Measurements from ENCODE around the gene IQCE.

Gene IQCE

GRCh38 chr7:2658941-2659340, 100.2 kb downstream of the IQCE start:
- TF ChIP-seq ESRRG (CRISPR knock-in tag; IDR thresholded peaks at IDR 0.05) = no peak
- TF ChIP-seq ZNF8 (CRISPR knock-in tag; IDR thresholded peaks at IDR 0.05) = no peak
- TF ChIP-seq, protein P1, sequence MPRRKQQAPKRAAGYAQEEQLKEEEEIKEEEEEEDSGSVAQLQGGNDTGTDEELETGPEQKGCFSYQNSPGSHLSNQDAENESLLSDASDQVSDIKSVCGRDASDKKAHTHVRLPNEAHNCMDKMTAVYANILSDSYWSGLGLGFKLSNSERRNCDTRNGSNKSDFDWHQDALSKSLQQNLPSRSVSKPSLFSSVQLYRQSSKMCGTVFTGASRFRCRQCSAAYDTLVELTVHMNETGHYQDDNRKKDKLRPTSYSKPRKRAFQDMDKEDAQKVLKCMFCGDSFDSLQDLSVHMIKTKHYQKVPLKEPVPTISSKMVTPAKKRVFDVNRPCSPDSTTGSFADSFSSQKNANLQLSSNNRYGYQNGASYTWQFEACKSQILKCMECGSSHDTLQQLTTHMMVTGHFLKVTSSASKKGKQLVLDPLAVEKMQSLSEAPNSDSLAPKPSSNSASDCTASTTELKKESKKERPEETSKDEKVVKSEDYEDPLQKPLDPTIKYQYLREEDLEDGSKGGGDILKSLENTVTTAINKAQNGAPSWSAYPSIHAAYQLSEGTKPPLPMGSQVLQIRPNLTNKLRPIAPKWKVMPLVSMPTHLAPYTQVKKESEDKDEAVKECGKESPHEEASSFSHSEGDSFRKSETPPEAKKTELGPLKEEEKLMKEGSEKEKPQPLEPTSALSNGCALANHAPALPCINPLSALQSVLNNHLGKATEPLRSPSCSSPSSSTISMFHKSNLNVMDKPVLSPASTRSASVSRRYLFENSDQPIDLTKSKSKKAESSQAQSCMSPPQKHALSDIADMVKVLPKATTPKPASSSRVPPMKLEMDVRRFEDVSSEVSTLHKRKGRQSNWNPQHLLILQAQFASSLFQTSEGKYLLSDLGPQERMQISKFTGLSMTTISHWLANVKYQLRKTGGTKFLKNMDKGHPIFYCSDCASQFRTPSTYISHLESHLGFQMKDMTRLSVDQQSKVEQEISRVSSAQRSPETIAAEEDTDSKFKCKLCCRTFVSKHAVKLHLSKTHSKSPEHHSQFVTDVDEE (CRISPR knock-in tag; IDR thresholded peaks at IDR 0.05) = no peak
- no peak for TF ChIP-seq RARB (CRISPR knock-in tag; IDR thresholded peaks at IDR 0.05)
- no peak for TF ChIP-seq GLIS3 (CRISPR knock-in tag; IDR thresholded peaks at IDR 0.05)
- TF ChIP-seq BACH2 (CRISPR knock-in tag; IDR thresholded peaks at IDR 0.05; ENCODE audit: borderline replicate concordance) = no peak
- no peak for TF ChIP-seq POU6F1 (CRISPR knock-in tag; IDR thresholded peaks at IDR 0.05; ENCODE audit: borderline replicate concordance, low read depth)
- no peak for TF ChIP-seq PPARA (CRISPR knock-in tag; IDR thresholded peaks at IDR 0.05; ENCODE audit: borderline replicate concordance)
- TF ChIP-seq ZFP3 (CRISPR knock-in tag; IDR thresholded peaks at IDR 0.05) = no peak
- no peak for TF ChIP-seq ISL1 (CRISPR knock-in tag; IDR thresholded peaks at IDR 0.05)
- TF ChIP-seq CSDC2 (CRISPR knock-in tag; IDR thresholded peaks at IDR 0.05) = no peak
- no peak for TF ChIP-seq ZNF565 (CRISPR knock-in tag; conservative IDR thresholded peaks at IDR 0.05; ENCODE audit: low read depth)
- TF ChIP-seq, protein P2, sequence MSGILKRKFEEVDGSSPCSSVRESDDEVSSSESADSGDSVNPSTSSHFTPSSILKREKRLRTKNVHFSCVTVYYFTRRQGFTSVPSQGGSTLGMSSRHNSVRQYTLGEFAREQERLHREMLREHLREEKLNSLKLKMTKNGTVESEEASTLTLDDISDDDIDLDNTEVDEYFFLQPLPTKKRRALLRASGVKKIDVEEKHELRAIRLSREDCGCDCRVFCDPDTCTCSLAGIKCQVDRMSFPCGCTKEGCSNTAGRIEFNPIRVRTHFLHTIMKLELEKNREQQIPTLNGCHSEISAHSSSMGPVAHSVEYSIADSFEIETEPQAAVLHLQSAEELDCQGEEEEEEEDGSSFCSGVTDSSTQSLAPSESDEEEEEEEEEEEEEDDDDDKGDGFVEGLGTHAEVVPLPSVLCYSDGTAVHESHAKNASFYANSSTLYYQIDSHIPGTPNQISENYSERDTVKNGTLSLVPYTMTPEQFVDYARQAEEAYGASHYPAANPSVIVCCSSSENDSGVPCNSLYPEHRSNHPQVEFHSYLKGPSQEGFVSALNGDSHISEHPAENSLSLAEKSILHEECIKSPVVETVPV (CRISPR knock-in tag; IDR thresholded peaks at IDR 0.05) = no peak
- TF ChIP-seq ARNTL (CRISPR knock-in tag; IDR thresholded peaks at IDR 0.05; ENCODE audit: borderline replicate concordance, low read depth) = no peak
- no peak for TF ChIP-seq TOX (CRISPR knock-in tag; IDR thresholded peaks at IDR 0.05; ENCODE audit: borderline replicate concordance)

GRCh38 chr7:2659556-2660358, 101.0 kb downstream of the IQCE start:
- no peak for ATAC-seq

More at GRCh38 chr7:2658941-2659340, 100.2 kb downstream of the IQCE start:
- ATAC-seq = no peak

More at GRCh38 chr7:2659556-2660358, 101.0 kb downstream of the IQCE start:
- no peak for TF ChIP-seq ZFP30 (CRISPR knock-in tag; IDR thresholded peaks at IDR 0.05)
- no peak for TF ChIP-seq POU6F1 (CRISPR knock-in tag; IDR thresholded peaks at IDR 0.05; ENCODE audit: borderline replicate concordance, low read depth)
- no peak for TF ChIP-seq ZFP3 (CRISPR knock-in tag; IDR thresholded peaks at IDR 0.05)
- TF ChIP-seq, protein P3, sequence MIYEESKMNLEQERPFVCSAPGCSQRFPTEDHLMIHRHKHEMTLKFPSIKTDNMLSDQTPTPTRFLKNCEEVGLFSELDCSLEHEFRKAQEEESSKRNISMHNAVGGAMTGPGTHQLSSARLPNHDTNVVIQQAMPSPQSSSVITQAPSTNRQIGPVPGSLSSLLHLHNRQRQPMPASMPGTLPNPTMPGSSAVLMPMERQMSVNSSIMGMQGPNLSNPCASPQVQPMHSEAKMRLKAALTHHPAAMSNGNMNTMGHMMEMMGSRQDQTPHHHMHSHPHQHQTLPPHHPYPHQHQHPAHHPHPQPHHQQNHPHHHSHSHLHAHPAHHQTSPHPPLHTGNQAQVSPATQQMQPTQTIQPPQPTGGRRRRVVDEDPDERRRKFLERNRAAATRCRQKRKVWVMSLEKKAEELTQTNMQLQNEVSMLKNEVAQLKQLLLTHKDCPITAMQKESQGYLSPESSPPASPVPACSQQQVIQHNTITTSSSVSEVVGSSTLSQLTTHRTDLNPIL (CRISPR knock-in tag; IDR thresholded peaks at IDR 0.05; ENCODE audit: low read depth) = no peak
- no peak for TF ChIP-seq PATZ1 (CRISPR knock-in tag; IDR thresholded peaks at IDR 0.05; ENCODE audit: borderline replicate concordance)
- TF ChIP-seq PPARA (CRISPR knock-in tag; IDR thresholded peaks at IDR 0.05; ENCODE audit: borderline replicate concordance) = no peak
- no peak for TF ChIP-seq ZNF565 (CRISPR knock-in tag; conservative IDR thresholded peaks at IDR 0.05; ENCODE audit: low read depth)
- TF ChIP-seq, protein P1 (CRISPR knock-in tag; IDR thresholded peaks at IDR 0.05) = no peak
- TF ChIP-seq TCF4 (CRISPR knock-in tag; IDR thresholded peaks at IDR 0.05; ENCODE audit: borderline replicate concordance) = no peak
